Heart left ventricle (tissue), 16 donors: Measurements from ENCODE around the gene PSMG4. TPM values are rescaled to one million over a fixed set of nuclear protein-coding genes. Genes with fewer than 3 reads are reported as not detected.
A peak's percentile ranks its signal among the peaks of the same experiment; 100 is the strongest.

Experiments
- ATAC-seq, 4 donors: fragments of 200-7000 bp; cut with Tn5 transposase; one replicate each; pipeline ENCODE4 v1.9.1; 2020 to 2022; ENCODE audit warnings: moderate library complexity in 4 of 4, mild to moderate bottlenecking in 3 of 4, moderate number of reproducible peaks in 1 of 4
- DNase-seq, 5 donors: peaks; one replicate each; pipeline ENCODE4 v3.0.0-alpha.2; 2020
- H3K27ac ChIP-seq, 12 donors: fragments of 200-600 bp; sonication (generic) in 4 of 12; one replicate each; pipeline versions ENCODE4 v1.5.0 to v1.8.0; 2016 to 2022; ENCODE audit warnings: mild to moderate bottlenecking in 2 of 12
- H3K27me3 ChIP-seq, 9 donors: fragments of 200-600 bp; sonication (generic) in 2 of 9; one replicate each; pipeline versions ENCODE4 v1.5.1 to v1.8.0; 2016 to 2022; ENCODE audit warnings: mild to moderate bottlenecking in 3 of 9
- H3K36me3 ChIP-seq, 9 donors: fragments of 200-600 bp; sonication (generic) in 2 of 9; one replicate each; pipeline versions ENCODE4 v1.5.0 to v1.8.0; 2018 to 2022; ENCODE audit warnings: mild to moderate bottlenecking in 2 of 9
- H3K4me1 ChIP-seq, 12 donors: fragments of 200-600 bp; sonication (generic) in 4 of 12; one replicate each; pipeline versions ENCODE4 v1.5.0 to v1.8.0; 2016 to 2022; ENCODE audit warnings: mild to moderate bottlenecking in 3 of 12
- H3K4me3 ChIP-seq, 12 donors: fragments of 200-600 bp; sonication (generic) in 4 of 12; one replicate each; pipeline versions ENCODE4 v1.5.0 to v1.8.0; 2017 to 2022; ENCODE audit warnings: mild to moderate bottlenecking in 9 of 12, moderate library complexity in 4 of 12
- H3K9me3 ChIP-seq, 12 donors: fragments of 200-600 bp; sonication (generic) in 4 of 12; one replicate each; pipeline versions ENCODE4 v1.5.0 to v1.8.0; 2016 to 2022; ENCODE audit warnings: mild to moderate bottlenecking in 1 of 12
- CTCF ChIP-seq, 12 donors: fragments of 200-600 bp; sonication (generic) in 4 of 12; IDR thresholded peaks; one replicate each; pipeline versions ENCODE4 v1.5.0 to v1.8.0; 2018 to 2022; ENCODE audit warnings: antibody characterized with exemption in 12 of 12, mild to moderate bottlenecking in 5 of 12
- POLR2A ChIP-seq, 2 donors: fragments of 450-650 bp; IDR thresholded peaks; one replicate each; pipeline ENCODE4 v1.6.1; 2017; ENCODE audit warnings: antibody characterized with exemption in 2 of 2, mild to moderate bottlenecking in 2 of 2, moderate library complexity in 2 of 2
- WGBS, 4 donors: extraction: QIAGEN DNeasy Blood & Tissue Kit in 2 of 4; methylation state at CpG; one replicate each; pipeline versions ENCODE4 v1.1.5 to v1.1.7; 2013 to 2018; 5-methylcytosine and 5-hydroxymethylcytosine counted together
- intact Hi-C, 10 donors: fragments of 100-400 bp; cut with DNase I; formaldehyde crosslinking; loops; one replicate each; pipeline versions ENCODE4 v1.11.1 to v1.14.2; 2022
- polyA plus RNA-seq, 2 donors: library from polyadenylated mRNA; stranded (reverse); fragments of 200-250 nt; gene quantifications; one replicate each; pipeline ENCODE4 v1.2.3, GENCODE V29; 2013
- total RNA-seq, 9 donors: library from RNA; depleted of rRNA in 2 of 9; stranded (reverse); fragments of >200 nt in 2 of 9; fragmentation: NEBNext Ultra II Directional in 3 of 9; extraction: Animal tissue kit (Norgen Biotek cat#: 25700) in 3 of 9; gene quantifications; one replicate each; pipeline versions ENCODE4 v1.1.0 to v1.2.4, GENCODE V29; 2016 to 2023
- donor health status: ischemic (EF 13 %, LVEDD 7.1; RV severe dilation, severe dysfunction).
- donor health status: healthy with polysubstance abuse.
- donor health status: DM: no; HTN: yes; CAD: no.
- donor health status: DM: no; HTN: no; CAD: no.
- donor health status: ischemic (EF 25% LVEDD 6.9; RV normal size, moderate dysfunction).
- donor health status: ischemic (EF 25% LVEDD 5.7; RV mildly dilated, moderate dysfunction).
- donor health status: healthy.
- donor health status: DM: yes; HTN: yes; CAD: no.
- donor health status: ischemic (EF 35%, LVEDD 5.7; RV mildly dilated, moderate dysfunction).
- donor health status: nonischemic (EF 11% LVEDD 7.7; RV severe dilation, severe dysfunction).
- donor health status: DM: yes; HTN: yes; CAD: no.
- donor health status: PGD.
- donor health status: ischemic (EF 29% LVEDD 5.4; RV normal size, mild dysfunction).
- donor health status: nonischemic (EF 23%, LVEDD 6.1; RV moderate dilation, normal function).

Gene PSMG4
- total and polyA plus RNA-seq, 11 donors = 6.2 to 21.7 (median 9.7) TPM

- ATAC-seq (no peak), DNase-seq (no peak)
- Histone ChIP-seq H3K4me3 (peak overlapping the region in 7 of 12 donors; percentile 59 to 78 (median 66)), H3K4me1 (peaks cover 2 to 56% (median 38%) of the 10 kb centered on the region in 12 donors), H3K36me3 (no peaks in the 10 kb centered on the region), H3K27me3 (peaks cover 22 to 91% (median 60%) of the 10 kb centered on the region in 9 donors), H3K9me3 (no peaks in the 10 kb centered on the region), H3K27ac (no peak overlapping the region)
- TF ChIP-seq CTCF (IDR thresholded peaks at IDR 0.05) (no peak), POLR2A (IDR thresholded peaks at IDR 0.05) (no peak)
- WGBS, 4 donors = 34 to 48% (median 40%) methylated on average over 11 of the region's 11 CpGs
- intact Hi-C loops = loop anchor here in 4 of 10 donors (2.0 to 5.0 kb wide), 4 partner anchors 68 to 93 kb away; partner anchors contain the start of gene TUBB2A (in 2 of the 4)
Observed at GRCh38 chr6:3230256-3230882, 28.4 kb upstream of the PSMG4 start.

- H3K27ac ChIP-seq = peak overlapping the region; percentile 42 to 81 (median 69)
- peak overlapping the region; percentile 16 to 78 (median 64) for H3K4me3 ChIP-seq
- peaks cover 22 to 88% (median 62%) of the 10 kb centered on the region in 9 donors for H3K27me3 ChIP-seq
- WGBS, 4 donors = 3 to 6% (median 4%) methylated on average over 11 of the region's 11 CpGs
- peaks cover 2 to 56% (median 38%) of the 10 kb centered on the region in 12 donors for H3K4me1 ChIP-seq
- DNase-seq (no peak), ATAC-seq (no peak)
- TF ChIP-seq POLR2A (IDR thresholded peaks at IDR 0.05) = no peak
- TF ChIP-seq CTCF (IDR thresholded peaks at IDR 0.05) = no peak
- intact Hi-C loops = loop anchor here in 4 of 10 donors (2.0 to 5.0 kb wide), 4 partner anchors 68 to 94 kb away; partner anchors contain the start of gene TUBB2A (in 2 of the 4)
- H3K36me3 ChIP-seq = no peaks in the 10 kb centered on the region
- no peaks in the 10 kb centered on the region for H3K9me3 ChIP-seq
Observed at GRCh38 chr6:3230900-3231246, 27.9 kb upstream of the PSMG4 start.

GRCh38 chr6:3231247-3232016, 27.3 kb upstream of the PSMG4 start:
- no peaks in the 10 kb centered on the region for H3K36me3 ChIP-seq
- ATAC-seq (peak; percentile 77 to 87 (median 81)), DNase-seq (peak in 4 of 5 donors; percentile 63 to 79 (median 76))
- TF ChIP-seq CTCF (IDR thresholded peaks at IDR 0.05) (no peak), POLR2A (IDR thresholded peaks at IDR 0.05) (no peak)
- no peaks in the 10 kb centered on the region for H3K9me3 ChIP-seq
- peak overlapping the region; percentile 42 to 81 (median 69) for H3K27ac ChIP-seq
- peaks cover 2 to 55% (median 38%) of the 10 kb centered on the region in 12 donors for H3K4me1 ChIP-seq
- peak overlapping the region; percentile 16 to 78 (median 64) for H3K4me3 ChIP-seq
- peaks cover 22 to 87% (median 61%) of the 10 kb centered on the region in 9 donors for H3K27me3 ChIP-seq
- intact Hi-C loops = loop anchor here in 4 of 10 donors (2.0 to 5.0 kb wide), 4 partner anchors 69 to 94 kb away; partner anchors contain the start of gene TUBB2A (in 2 of the 4)
- WGBS, 4 donors = 0 to 2% (median 1%) methylated on average over 32 to 47 of the region's 47 CpGs
